ENCODE data around the gene WFIKKN1. TPM values are rescaled to one million over a fixed set of nuclear protein-coding genes. Genes with fewer than 3 reads are reported as not detected.
A peak's percentile ranks its signal among the peaks of the same experiment; 100 is the strongest.

Gene WFIKKN1
- total and polyA plus RNA-seq, 7 donors = 0.30 to 2.0 (median 0.36) TPM

DNA sequence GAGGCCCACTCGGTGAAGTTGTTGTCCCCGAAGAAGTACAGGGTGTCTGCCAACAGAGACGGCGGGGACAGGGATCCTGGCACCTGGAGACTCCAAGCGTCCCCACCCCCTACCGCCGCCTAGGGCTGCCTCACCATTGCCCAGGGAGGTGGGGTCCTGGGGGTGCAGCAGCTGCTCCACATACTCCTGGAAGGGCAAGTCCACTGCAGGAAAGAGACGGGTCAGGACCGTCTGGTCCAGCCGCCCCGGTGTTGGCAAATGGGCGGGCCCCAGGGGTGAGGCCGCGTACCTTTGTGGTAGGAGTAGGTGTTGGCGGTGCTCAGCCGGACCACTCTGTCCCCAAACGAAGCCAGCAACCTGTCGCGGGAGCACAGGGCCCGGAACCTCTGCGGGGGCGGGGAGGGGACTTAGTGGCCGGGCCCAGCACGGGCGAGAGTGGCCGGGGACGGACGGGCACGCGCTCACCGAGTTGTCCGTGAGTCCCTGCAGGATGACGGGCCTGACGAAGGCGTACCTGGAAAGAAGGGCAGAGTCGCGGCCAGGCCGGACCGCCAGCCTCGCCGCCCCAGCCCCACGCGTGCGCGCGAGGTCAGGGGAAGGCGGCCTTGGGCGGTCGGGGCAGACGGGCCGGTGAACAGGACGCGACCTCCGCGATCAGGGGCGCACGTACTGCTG is 52.7 kb downstream of the WFIKKN1 start:
- H3K4me1 ChIP-seq = peaks cover 43% of the 10 kb centered on the region
- DNase-seq = no peak
- intact Hi-C loops (cut with DNase I) = no loop called here
- no peak for TF ChIP-seq CTCF (IDR thresholded peaks at IDR 0.05)
- H3K36me3 ChIP-seq (ENCODE audit: insufficient read depth in 1 of 2, low read depth in 1 of 2) = peaks cover 5 to 34% of the 10 kb centered on the region in 2 donors
- H3K9me3 ChIP-seq = no peaks in the 10 kb centered on the region
- 12 to 17% (median 12%) methylated on average over 31 to 57 of the region's 57 CpGs for WGBS, 3 donors
- H3K27ac ChIP-seq = peak overlapping the region; percentile 68
- ATAC-seq = no peak
- no peaks in the 10 kb centered on the region for H3K27me3 ChIP-seq (ENCODE audit: insufficient read depth in 3 of 3, low read length in 2 of 3)
- H3K4me3 ChIP-seq = peak overlapping the region; percentile 79

Other genes with a start within 250 kb of the WFIKKN1 start
- gene PGAP6, start 249.0 kb upstream of the WFIKKN1 start, total RNA-seq = 10 to 100 TPM; 27.2 to 34.7 (median 32.2) TPM
- 10 to 100 TPM; 26.0 to 46.9 (median 42.1) TPM for gene PGAP6, start 249.0 kb upstream of the WFIKKN1 start, polyA plus RNA-seq
- 10 to 100 TPM; 19.5 to 39.7 (median 29.6) TPM for gene NME4, start 233.8 kb upstream of the WFIKKN1 start, total RNA-seq
- 10 to 100 TPM; 16.0 to 30.7 (median 22.7) TPM for gene NME4, start 233.8 kb upstream of the WFIKKN1 start, polyA plus RNA-seq
- 10 to 100 TPM; 13.9 to 22.9 (median 19.6) TPM for gene DECR2, start 229.1 kb upstream of the WFIKKN1 start, total RNA-seq
- gene DECR2, start 229.1 kb upstream of the WFIKKN1 start, polyA plus RNA-seq = 10 to 100 TPM; 14.1 to 18.1 (median 15.8) TPM
- 10 to 100 TPM; 44.7 to 89.5 (median 71.5) TPM for gene RAB11FIP3, start 205.3 kb upstream of the WFIKKN1 start, total RNA-seq
- 10 to 100 TPM; 20.3 to 26.1 (median 26.1) TPM for gene RAB11FIP3, start 205.3 kb upstream of the WFIKKN1 start, polyA plus RNA-seq
- 10 to 100 TPM; 15.5 to 32.1 (median 26.8) TPM for gene CAPN15, start 103.3 kb upstream of the WFIKKN1 start, total RNA-seq
- gene CAPN15, start 103.3 kb upstream of the WFIKKN1 start, polyA plus RNA-seq = 10 to 100 TPM; 14.9 to 26.4 (median 22.6) TPM
- gene PRR35, start 70.6 kb upstream of the WFIKKN1 start, total RNA-seq = not detected
- gene PRR35, start 70.6 kb upstream of the WFIKKN1 start, polyA plus RNA-seq = not detected
- gene NHLRC4, start 64.0 kb upstream of the WFIKKN1 start, total RNA-seq = under 1 TPM in 3 of 4 donors, not detected in 1; 0.19 to 0.39 (median 0.27) TPM
- under 1 TPM; 0.06 to 0.38 (median 0.27) TPM for gene NHLRC4, start 64.0 kb upstream of the WFIKKN1 start, polyA plus RNA-seq
- gene PIGQ, start 61.0 kb upstream of the WFIKKN1 start, total RNA-seq = 10 to 100 TPM; 18.3 to 26.3 (median 22.0) TPM
- 10 to 100 TPM; 26.5 to 39.9 (median 27.2) TPM for gene PIGQ, start 61.0 kb upstream of the WFIKKN1 start, polyA plus RNA-seq
- gene RAB40C, start 40.9 kb upstream of the WFIKKN1 start, total RNA-seq = 10 to 100 TPM; 12.3 to 20.2 (median 14.4) TPM
- 10 to 100 TPM; 14.7 to 16.3 (median 15.7) TPM for gene RAB40C, start 40.9 kb upstream of the WFIKKN1 start, polyA plus RNA-seq
- gene METTL26, start 5.3 kb downstream of the WFIKKN1 start, total RNA-seq = 10 to 100 TPM; 42.4 to 55.6 (median 48.4) TPM
- 10 to 100 TPM; 90.8 to 97.8 (median 96.4) TPM for gene METTL26, start 5.3 kb downstream of the WFIKKN1 start, polyA plus RNA-seq
- 10 to 100 TPM; 61.6 to 80.2 (median 68.9) TPM for gene MCRIP2, start 10.8 kb downstream of the WFIKKN1 start, total RNA-seq
- 100 to 1,000 TPM in 2 of 3 donors, 10 to 100 TPM in 1; 95.1 to 124 (median 108) TPM for gene MCRIP2, start 10.8 kb downstream of the WFIKKN1 start, polyA plus RNA-seq
- 1 to 10 TPM; 4.0 to 9.6 (median 8.1) TPM for gene WDR90, start 18.4 kb downstream of the WFIKKN1 start, total RNA-seq
- 1 to 10 TPM; 5.6 to 9.7 (median 6.4) TPM for gene WDR90, start 18.4 kb downstream of the WFIKKN1 start, polyA plus RNA-seq
- gene RHOT2, start 37.1 kb downstream of the WFIKKN1 start, total RNA-seq = 10 to 100 TPM; 38.8 to 56.8 (median 48.8) TPM
- gene RHOT2, start 37.1 kb downstream of the WFIKKN1 start, polyA plus RNA-seq = 10 to 100 TPM; 47.7 to 75.8 (median 52.6) TPM
- gene RHBDL1, start 44.7 kb downstream of the WFIKKN1 start, total RNA-seq = under 1 TPM; 0.13 to 0.42 (median 0.29) TPM
- gene RHBDL1, start 44.7 kb downstream of the WFIKKN1 start, polyA plus RNA-seq = under 1 TPM; 0.06 to 0.08 (median 0.08) TPM
- gene STUB1, start 49.4 kb downstream of the WFIKKN1 start, total RNA-seq = 100 to 1,000 TPM; 108 to 150 (median 115) TPM
- gene STUB1, start 49.4 kb downstream of the WFIKKN1 start, polyA plus RNA-seq = 100 to 1,000 TPM; 127 to 147 (median 134) TPM
- gene JMJD8, start 53.3 kb downstream of the WFIKKN1 start, total RNA-seq = 10 to 100 TPM; 19.1 to 27.5 (median 23.1) TPM
- gene JMJD8, start 53.3 kb downstream of the WFIKKN1 start, polyA plus RNA-seq = 10 to 100 TPM; 25.5 to 63.5 (median 41.5) TPM
- gene WDR24, start 59.4 kb downstream of the WFIKKN1 start, total RNA-seq = 10 to 100 TPM in 3 of 4 donors, 1 to 10 TPM in 1; 9.9 to 15.0 (median 12.1) TPM
- 10 to 100 TPM in 1 of 3 donors, 1 to 10 TPM in 2; 5.2 to 15.8 (median 8.8) TPM for gene WDR24, start 59.4 kb downstream of the WFIKKN1 start, polyA plus RNA-seq
- gene FBXL16, start 74.8 kb downstream of the WFIKKN1 start, total RNA-seq = under 1 TPM in 2 of 4 donors, not detected in 2; 0.08 TPM
- gene FBXL16, start 74.8 kb downstream of the WFIKKN1 start, polyA plus RNA-seq = under 1 TPM; 0.04 to 0.16 (median 0.10) TPM
- 10 to 100 TPM; 19.6 to 25.8 (median 22.8) TPM for gene METRN, start 84.1 kb downstream of the WFIKKN1 start, total RNA-seq
- 10 to 100 TPM; 17.9 to 28.0 (median 27.4) TPM for gene METRN, start 84.1 kb downstream of the WFIKKN1 start, polyA plus RNA-seq
- 10 to 100 TPM; 30.9 to 45.6 (median 34.5) TPM for gene ANTKMT, start 90.2 kb downstream of the WFIKKN1 start, total RNA-seq
- 10 to 100 TPM; 16.1 to 56.0 (median 26.3) TPM for gene ANTKMT, start 90.2 kb downstream of the WFIKKN1 start, polyA plus RNA-seq
- gene CCDC78, start 95.5 kb downstream of the WFIKKN1 start, total RNA-seq = under 1 TPM in 1 of 4 donors, not detected in 3; 0.11 TPM
- under 1 TPM in 2 of 3 donors, not detected in 1; 0.12 to 0.16 TPM for gene CCDC78, start 95.5 kb downstream of the WFIKKN1 start, polyA plus RNA-seq
- gene HAGHL, start 96.1 kb downstream of the WFIKKN1 start, total RNA-seq = 1 to 10 TPM in 1 of 4 donors, under 1 TPM in 3; 0.42 to 1.6 (median 0.71) TPM
- gene HAGHL, start 96.1 kb downstream of the WFIKKN1 start, polyA plus RNA-seq = 1 to 10 TPM in 1 of 3 donors, under 1 TPM in 2; 0.38 to 4.4 (median 0.58) TPM
- 10 to 100 TPM; 12.3 to 25.9 (median 23.6) TPM for gene CIAO3, start 110.0 kb downstream of the WFIKKN1 start, total RNA-seq
- 10 to 100 TPM; 26.7 to 43.0 (median 38.9) TPM for gene CIAO3, start 110.0 kb downstream of the WFIKKN1 start, polyA plus RNA-seq
- under 1 TPM in 1 of 4 donors, not detected in 3; 0.17 TPM for gene MSLN, start 129.7 kb downstream of the WFIKKN1 start, total RNA-seq
- under 1 TPM; 0.03 to 0.10 (median 0.08) TPM for gene MSLN, start 129.7 kb downstream of the WFIKKN1 start, polyA plus RNA-seq
- 10 to 100 TPM in 1 of 4 donors, 1 to 10 TPM in 3; 4.4 to 10.9 (median 7.6) TPM for gene RPUSD1, start 157.4 kb downstream of the WFIKKN1 start, total RNA-seq
- gene RPUSD1, start 157.4 kb downstream of the WFIKKN1 start, polyA plus RNA-seq = 10 to 100 TPM; 11.7 to 25.7 (median 25.2) TPM
- gene CHTF18, start 157.6 kb downstream of the WFIKKN1 start, total RNA-seq = 1 to 10 TPM; 2.5 to 4.5 (median 4.0) TPM
- gene CHTF18, start 157.6 kb downstream of the WFIKKN1 start, polyA plus RNA-seq = 1 to 10 TPM; 1.7 to 8.4 (median 2.2) TPM
- gene GNG13, start 169.7 kb downstream of the WFIKKN1 start, total RNA-seq = not detected
- gene GNG13, start 169.7 kb downstream of the WFIKKN1 start, polyA plus RNA-seq = not detected

All from psoas muscle (tissue), 8 donors.